IPS-NIHi11 (cell line): ENCODE results near the gene GLRA1.

Experiments used
- DNase-seq: peaks from one replicate; pipeline ENCODE4 v3.0.0; 2012; ENCODE audit warnings: mixed read lengths, low spot score

Gene GLRA1

GRCh38 chr5:151924564-151925301 is at the start of gene GLRA1:
GLRA1 (minus strand) TSS chr5:151924851; CDS start chr5:151924549, 302 bp downstream.
- DNase-seq = peak; percentile 88

DNA sequence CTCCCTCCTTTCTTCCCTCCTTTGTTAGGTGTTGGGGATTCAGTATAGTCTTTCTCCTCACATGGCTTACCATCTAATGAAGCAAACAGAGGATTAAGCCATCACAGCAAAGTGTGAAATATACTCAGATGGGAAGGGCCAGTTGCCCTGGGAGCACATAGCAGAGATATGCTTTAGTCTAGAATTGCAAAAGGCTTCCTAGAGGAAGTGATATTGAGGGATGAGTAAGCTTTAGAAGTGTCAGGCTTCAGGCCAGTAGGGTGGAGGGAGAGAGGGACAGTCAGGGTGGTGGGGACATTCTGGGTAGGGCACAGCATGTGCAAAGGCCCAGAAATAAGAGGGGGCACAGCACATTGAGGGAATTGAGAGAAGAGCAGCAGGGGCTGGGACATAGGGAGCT is 46.2 kb upstream of the GLRA1 start:
- DNase-seq = no peak

- DNase-seq = no peak
These were observed 43.2 kb upstream of the GLRA1 start for GRCh38 chr5:151967865-151968264.

- no peak for DNase-seq
These were observed 41.4 kb upstream of the GLRA1 start for GRCh38 chr5:151966046-151966445.

- no peak for DNase-seq
These were observed 39.8 kb upstream of the GLRA1 start for GRCh38 chr5:151964471-151964870.

- DNase-seq = no peak
These were observed 36.9 kb upstream of the GLRA1 start for GRCh38 chr5:151961557-151961956.

DNA sequence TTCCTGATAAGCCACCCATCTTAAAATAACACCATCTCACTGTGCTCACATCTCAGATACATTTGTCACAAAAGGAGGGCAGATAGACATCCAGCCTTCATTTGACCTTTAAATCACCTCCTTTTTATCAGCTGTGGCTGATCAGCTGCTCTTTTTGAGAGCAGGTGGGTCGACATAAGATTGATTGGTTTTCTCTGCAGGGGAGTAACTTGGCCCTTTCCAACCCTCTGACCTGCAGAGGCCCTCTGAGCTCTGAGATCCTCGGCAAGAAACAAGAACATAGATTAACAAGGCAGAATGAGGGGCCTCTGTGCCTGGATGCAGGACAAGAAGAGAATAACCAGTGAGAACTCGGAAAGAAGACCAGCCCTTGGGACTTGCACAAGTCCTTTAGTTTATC is 33.5 kb upstream of the GLRA1 start:
- no peak for DNase-seq

- DNase-seq = no peak
These were observed 32.1 kb upstream of the GLRA1 start for GRCh38 chr5:151956725-151957124.

DNA sequence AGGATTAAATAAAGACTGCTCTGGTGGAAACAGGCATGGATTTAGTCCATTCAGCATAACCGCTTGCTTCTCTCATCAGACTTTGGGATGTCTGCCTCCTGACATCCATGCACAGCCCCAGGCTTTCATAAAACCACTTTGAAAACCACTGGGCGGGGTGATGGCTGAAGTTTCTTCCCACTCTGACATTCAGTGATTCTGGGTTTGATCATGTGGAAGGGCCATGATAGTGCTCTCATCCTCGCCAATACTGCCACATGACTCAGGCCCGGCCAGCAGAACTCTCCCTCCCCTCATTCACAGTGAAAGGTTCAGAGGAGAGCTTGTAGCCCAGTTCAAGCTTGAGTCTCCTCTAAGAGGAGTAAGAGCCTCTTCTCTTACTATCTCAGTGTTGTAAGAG is 29.6 kb upstream of the GLRA1 start:
- DNase-seq = no peak

DNA sequence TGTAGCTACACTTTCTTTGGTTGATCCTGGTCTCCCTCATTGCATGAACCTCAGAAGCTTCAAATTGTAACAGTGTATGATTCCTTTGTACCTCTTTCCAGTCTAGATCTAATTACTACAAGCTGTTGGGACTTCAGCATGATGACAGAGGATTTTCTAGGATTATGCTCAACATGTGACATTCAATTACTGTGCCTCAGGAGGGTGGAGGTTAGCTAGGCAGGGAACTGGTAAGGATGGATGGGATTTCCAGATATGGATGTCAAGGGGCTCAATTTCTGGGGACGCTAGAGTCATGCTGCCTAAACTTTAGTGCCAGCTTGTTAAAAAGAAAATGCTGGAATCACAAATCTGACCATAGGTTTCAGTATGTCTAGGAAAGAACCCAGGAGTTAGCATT is 29.2 kb upstream of the GLRA1 start:
- DNase-seq = no peak

DNA sequence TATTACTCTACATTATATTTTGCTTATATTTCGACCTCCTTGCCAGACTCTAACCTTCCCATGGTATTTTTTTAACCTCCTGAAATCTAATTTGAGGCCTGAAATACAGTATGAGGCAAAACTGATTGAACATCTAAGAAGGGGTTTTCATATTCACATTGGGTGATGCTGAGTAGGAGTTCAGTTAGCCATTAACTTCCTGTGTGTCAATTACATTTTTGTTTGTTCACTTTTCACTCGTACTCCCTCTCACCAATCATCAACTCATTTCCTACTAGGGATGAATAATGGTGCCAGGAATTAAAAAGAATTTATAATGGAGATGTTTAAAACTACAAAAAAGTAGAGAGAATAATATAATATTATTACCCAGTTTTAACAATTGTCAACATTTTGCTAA is 27.6 kb upstream of the GLRA1 start:
- no peak for DNase-seq

DNA sequence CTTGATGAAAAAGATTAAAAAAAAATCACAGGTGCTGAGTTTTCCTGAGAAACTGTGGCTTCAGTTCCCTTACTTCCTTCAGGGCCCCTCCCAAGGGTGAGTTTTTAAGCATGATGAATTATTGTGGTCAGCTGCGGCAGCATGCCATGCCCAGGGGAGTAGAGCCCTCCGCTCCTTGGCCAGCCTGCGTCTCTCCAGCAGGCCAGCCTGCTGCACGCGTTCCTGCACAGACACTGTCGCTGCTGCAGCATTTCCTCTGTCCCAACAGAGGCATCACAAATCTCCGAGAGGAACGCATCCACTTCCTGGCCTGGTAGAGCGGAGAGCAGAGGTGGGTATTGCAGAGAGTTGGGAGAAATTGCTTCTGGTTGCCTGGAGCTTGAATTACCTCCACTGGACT is 26.1 kb upstream of the GLRA1 start:
- DNase-seq = no peak

DNA sequence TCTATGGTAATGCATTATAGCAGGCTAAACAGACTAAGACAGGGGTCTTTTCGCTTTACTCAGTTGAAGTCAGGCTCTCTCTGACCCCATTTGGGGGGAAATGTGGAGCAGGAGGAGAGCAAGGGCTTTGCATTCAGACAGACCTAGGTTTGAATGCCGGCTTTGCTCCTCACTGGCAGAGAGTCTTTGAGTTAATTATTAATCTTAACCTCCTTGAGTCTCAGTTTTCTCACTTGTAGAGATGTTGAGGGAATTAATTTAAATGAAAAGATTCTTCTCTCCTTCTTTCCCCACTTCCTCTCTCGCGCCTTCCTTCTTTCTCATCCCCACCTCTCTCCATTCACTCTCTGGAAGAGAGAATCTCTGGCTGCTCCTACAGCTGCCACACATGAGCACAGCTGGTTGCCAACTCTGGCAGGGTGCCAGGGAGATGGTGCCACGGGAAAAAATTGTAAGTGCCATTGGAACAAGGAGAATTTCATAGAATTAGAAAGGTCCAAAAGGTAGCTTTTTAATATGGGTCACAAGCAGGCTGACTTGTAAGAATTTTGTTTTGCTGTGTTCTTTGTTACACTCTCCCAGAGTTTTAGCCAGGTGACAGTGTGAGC is 25.2 kb upstream of the GLRA1 start:
- no peak for DNase-seq

DNA sequence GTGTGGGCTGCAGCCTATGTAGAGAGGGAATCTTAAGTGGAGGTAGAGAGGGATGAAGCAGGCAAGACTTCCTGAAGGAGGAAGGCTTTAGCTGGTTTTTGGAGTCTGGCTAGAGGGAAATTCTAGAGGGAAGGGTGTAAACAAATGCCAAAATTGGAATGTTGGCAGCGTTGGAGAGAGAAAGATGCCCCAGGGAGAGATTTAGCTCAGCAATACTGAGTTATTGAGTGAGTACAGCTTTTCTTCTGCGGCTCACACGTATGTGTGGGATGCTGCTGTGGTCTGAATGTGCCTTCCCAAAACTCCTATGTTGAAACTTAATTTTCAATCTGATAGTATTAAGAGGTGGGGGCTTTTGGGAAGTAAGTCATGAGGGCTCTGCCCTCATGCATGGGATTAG is 24.5 kb upstream of the GLRA1 start:
- no peak for DNase-seq

DNA sequence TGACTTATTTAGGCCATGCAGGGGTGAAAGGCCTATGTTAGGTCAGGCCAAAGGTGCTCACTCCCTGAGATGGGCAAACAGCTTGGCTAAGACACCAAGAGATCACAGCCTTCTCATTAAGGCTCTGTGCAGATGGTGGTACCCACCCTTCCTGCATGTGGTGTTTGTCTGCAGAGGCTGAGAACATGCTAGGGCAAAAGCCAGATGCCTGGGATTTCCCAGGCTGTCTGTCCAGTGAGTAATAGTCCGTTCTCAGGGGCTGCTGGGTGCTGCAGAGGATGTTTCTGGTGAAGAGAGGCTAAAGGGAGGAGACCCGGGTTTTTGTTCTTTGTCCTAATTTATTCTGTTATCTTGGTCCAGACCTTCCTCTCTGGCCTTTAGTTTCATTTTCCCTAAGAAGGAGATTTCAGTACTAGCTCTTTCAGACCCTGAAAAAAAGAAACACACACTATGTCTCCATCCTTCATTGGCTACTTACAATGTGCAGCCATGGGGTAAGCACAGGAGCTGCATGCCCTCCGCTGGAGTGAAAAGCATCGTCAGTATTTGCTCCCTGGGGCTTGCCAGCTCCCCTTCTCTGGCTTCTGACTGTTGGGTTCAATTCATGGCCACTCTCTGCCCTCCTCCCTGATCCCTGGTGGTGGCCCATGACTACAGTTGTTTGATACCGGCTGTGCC is 23.4 kb upstream of the GLRA1 start:
- no peak for DNase-seq

DNA sequence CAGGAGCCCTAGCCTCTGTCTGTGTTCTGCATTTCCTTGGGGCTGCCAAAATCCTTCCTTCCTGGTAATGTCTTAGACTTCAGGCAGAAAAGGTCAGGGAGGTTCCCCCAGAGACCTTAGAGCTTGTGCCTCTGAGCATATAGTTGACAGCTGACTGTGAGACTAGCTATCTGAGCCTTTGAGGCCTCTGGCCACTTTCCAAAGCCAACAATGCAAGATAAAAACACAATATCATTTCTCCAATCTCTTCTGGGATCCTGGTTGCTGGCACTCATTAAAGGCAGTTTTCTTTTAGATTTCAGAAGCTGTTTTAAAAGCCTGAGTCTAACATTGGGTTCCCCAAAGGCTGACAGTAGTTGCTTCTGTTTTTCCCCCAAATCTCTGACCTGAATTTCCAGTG is 13.2 kb upstream of the GLRA1 start:
- no peak for DNase-seq

GRCh38 chr5:151935135-151935695 is 10.6 kb upstream of the GLRA1 start:
- no peak for DNase-seq

DNA sequence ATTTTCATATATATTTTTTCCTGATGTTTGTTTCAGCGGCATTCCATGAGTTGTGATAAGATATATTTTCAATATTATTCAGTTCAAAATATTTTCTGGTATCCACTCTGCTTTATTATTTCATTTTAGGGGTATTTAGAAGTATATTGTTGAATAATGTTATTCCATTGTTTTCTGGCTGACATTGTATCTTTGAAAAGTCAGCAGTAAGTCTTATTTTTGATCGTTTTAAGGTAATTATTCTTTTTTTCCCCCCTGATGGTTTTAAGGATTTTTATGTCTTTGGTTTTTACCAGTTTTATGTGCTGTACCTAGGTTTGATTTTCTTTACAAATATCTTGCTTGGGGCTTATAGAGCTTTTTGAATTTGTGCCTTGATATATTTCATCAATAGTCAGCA is 6.6 kb upstream of the GLRA1 start:
- DNase-seq = no peak

DNA sequence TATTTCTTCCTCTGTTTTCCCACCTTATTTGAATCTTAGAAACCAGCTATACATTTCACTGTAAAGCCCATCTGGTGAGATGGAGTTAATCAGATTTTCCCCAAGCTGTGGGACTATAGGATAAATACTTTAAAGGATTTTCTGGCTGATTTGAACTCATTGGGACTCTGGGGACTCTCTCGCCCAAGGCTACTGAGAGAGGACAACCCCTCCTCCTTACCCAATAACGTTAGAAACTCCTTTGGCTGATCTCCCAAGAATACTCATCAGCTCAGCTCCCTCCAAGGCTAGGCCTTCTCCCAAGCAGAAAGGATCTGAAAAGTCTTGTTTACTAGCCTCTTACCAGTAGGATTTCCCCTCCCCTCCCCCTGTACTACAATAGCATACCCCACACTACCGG is 1.5 kb upstream of the GLRA1 start:
- DNase-seq = no peak

GRCh38 chr5:151925340-151925739 is 689 bp upstream of the GLRA1 start:
- peak; percentile 81 for DNase-seq

DNA sequence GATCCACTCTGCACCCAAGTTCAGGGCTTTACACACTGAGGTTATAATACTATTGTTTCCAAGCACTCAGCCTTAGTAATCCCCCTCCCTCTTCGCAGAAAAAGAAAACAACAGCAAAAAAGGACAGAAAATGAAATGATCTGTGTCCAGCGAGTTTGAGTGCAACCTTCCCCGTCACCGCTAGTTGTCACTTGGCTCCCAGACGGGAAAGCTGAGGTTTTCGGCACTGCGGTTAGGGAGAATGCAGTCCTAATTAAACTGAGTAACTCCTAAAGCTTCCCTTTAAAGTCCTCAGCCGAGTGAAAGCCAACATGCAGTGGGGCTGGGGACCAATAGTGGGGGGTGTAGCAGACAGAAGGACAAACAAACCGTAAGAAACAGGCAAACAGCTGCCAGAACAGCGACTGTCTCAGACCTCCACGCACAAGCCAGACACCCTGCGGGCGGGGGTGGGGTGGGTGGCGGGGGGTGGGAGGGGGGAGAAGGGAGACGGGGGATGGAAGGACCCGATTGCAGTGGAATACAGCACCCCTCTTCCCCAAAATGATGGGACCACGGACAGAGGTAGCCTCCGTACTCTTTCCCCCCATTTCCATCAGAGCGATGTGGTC is 680 bp downstream of the GLRA1 start:
- DNase-seq = peak; percentile 54

DNA sequence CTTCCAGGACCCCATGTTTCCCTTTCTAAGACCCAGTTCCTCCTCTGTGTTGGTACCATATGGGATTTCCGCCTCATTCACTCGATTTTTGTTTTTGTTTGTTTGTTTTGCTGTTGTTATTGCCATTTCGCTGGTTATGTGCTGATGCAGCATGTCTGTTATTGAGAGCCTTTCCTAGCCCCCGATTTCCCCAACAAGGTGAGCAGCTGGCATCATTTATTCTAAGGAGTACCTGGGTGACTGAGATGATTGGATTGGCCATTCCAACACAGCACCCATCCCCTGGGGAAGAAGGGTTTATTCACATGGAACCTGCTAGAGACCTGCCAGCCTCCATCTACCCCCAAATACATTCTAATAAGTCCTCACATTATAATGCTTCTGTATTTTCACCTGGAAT is 2.7 kb downstream of the GLRA1 start:
- no peak for DNase-seq

DNA sequence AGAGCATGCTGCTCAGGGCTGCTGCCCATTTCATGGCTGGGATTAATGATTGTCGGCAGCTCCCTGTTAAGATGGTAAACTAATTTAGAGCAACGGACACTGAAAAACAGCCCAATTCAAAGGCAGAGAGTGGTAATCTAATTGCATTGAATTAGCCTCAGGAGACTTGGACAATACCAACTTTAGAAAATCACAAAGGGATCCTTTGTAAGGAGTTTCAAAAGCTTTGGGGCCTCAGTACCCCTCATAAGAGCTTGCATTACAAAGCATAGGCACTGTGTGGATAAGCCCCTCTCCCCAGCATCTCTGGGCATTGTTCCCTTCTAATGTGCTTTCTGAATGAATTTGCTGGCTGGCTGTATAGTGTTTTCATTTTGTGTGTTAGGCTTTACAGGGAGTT is 6.7 kb downstream of the GLRA1 start:
- peak; percentile 14 for DNase-seq
